Ureter (tissue), 1 donor: ENCODE measurements around the gene CXXC1. TPM values are rescaled to one million over a fixed set of nuclear protein-coding genes. Genes with fewer than 3 reads are reported as not detected.
A peak's percentile ranks its signal among the peaks of the same experiment; 100 is the strongest.
"Not testable (repeated sequence)": the region's sequence is repeated elsewhere in the genome, so short reads cannot be mapped to it uniquely, and the experiment has no call there.

ENCODE experiments used
- DNase-seq: peaks from one replicate; pipeline ENCODE4 v3.0.0-alpha.2; 2020; ENCODE audit warnings: low spot score
- total RNA-seq: library from RNA; stranded (reverse); gene quantifications from one replicate; pipeline ENCODE4 v1.2.4, GENCODE V29; 2023
- donor health status: DM: yes; HTN: yes; CAD: no.

The CXXC1 gene
- total RNA-seq, 1 donor from 2014 or later: 119 TPM

DNA sequence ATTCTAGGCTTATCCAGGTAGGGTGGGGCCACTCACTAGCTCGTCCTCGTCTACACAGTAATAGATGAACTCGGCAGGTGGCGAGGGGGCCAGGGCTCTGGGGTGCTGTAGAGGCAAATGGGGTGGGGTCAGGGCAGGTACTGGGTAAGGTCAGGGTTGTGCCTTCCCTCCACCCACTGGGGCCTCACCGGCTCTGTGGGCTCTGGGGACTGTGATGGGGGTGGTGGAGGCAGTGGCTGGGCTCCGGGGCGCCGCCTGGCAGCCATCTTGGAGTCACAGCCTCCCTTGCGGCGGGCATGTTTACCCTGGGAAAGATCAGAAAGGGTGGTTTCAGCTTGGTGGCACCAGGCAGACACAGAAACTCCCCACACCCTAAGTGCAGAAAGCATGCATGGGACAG, 12.6 kb downstream of the CXXC1 start:
- no peak for DNase-seq

DNA sequence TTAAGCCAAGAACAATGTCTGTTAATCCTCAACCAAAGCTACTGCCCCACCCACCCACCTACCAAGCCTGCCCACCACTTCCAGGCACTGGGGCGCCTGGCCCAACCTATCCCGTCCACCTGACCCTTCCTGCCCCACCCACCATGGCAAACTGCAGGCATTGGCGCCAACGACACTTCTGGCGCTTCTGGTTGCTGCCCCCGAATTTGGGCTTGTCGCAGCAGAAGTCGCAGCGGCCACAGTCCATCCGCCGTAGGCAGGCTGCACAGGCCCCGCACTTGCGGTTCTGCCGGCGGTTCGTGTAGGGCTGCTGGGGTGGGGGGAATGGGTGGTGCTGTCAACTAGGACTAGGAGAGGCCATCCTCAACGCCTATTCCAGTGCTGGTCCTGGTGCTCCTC, 13.4 kb downstream of the CXXC1 start:
- no peak for DNase-seq

DNA sequence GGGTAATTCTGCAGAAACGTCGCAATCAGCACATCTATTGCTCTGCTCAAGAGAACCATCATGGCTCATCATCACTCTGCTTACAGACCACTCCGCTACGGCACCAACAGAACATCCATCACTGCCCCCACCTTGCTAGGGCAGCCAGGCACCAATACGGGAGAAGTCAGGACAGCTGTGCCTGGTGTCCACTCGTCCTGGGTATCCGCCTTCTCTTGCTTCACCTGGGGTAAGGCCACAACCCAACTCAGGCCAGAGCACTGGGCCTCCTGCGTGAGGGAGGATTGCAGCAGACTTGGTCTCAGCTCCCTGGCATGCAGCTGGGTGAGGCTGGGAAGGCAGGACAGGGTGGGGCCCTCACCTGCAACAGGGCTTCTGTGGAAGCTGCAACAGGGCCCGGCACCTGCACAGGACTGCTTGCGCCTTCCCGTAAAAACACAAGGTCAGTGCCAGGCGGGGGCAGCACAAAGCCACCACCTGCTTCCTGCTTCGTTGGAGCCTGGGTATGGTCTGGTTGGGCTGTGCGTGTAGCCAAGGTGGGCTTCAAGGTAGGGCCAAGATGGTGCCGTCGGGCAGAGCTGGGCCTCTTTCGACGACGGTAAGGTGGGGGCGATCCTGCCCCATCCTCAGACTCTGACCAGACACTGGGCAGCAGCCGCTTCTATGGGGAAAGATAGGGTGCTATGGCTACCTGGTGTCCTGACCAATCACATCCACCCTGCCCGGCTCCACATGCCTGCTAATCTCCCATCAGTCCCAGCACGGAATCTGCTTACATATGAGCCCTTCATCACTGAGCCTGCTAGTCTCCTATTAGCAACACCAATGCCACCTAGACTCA, 14.1 kb downstream of the CXXC1 start:
- DNase-seq: no peak

DNA sequence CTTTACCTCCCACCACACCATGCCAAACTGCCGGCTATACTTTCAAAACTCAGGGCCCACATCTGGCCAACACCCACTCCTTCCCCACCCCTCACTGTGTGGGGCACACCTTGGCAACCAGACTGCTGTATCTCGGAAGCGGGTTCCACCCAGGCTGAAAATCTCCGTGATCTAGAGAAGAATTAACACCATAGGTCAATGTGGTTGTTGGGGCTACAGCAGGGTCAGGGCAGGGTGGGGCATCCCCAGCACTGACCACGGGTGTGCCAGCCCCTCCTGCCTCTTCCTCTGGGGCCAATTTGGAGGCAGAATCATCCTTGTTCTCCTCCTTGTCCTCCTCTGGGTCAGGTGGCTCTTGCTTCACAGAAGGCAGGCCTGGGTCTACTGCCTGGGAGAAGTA, 14.9 kb downstream of the CXXC1 start:
- no peak for DNase-seq

DNA sequence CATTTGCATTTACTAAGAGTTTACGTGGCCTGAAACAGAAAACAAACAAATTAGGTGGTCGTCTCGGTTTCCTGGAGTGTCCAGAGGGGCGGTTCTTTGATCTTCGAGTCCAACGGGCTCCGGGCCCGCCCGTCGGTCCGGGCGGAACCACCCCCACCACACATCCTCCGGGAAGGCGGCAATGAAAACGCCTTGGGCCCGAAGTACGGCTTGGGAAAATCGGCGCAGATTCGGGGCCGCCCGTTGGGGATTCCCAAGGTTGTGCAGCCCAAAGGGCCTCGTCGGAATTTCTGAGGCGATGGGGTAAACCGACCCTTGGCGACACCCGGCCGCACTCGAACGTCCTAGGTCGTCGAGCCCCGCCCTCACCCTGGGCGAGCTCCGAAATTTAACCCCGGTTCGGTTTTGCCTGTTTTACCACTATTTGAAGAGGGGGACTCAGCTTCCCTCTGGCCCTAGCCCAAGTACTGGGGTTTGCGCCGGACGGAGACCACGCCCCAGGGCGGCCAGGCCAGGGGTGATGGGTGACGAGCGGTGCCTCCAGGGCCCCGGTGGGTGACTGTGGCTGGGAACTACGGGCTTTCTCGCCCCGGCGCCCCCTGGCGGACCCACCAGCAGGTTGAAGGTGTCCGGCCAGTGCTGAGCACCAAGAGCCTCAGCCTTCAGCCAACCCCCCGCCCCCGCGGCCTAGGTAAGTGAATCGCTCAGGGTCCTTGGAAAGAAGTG, 19.3 kb downstream of the CXXC1 start:
- peak; percentile 82 for DNase-seq

DNA sequence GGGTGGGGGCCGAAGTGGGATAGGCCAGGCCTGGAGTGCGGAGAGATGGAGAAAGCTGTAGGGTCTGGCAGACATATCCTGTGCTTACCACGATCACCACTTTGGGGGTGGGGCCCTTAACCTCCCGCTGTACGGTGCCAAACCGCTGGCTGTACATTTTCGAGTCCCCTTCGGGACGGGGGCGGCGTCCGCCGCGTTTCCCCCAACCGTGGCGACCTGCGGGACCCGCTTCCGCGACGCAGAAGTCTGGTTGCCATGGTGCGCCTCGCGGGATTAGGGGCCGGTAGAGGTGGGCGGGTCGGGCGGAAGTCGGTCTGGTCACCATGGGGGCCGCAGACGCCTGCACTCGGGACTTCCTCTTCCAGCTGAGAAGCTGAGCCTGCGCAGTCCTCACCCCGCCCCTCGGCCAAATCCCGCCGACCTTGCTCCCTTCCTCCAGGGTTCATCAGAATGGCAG, 21.2 kb downstream of the CXXC1 start, which contains the start of gene CFAP53:
Gene CFAP53, minus strand, starts transcription at position 248 of the 457 bp plus-strand sequence. Its CDS starts 91 bp downstream, at position 157.
- DNase-seq: peak; percentile 93

DNA sequence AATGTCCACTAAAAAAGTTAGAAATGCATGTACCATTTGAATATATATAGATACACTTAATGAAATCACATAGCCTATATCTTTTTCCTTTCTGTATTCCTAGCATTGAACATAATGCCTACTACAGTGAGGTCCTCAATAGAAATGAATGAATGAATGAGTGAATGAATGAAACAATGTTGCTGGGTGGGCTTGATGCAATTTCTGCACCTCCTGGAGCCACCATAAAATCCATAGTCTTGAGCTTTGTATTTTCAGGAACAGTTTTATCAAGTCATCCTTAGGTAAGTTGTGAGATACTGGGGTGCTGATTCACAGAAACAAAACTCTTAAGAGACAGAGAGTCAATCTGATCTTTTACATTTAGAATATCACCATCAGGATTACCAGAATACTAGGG, 24.5 kb downstream of the CXXC1 start:
- DNase-seq: no peak

GRCh38 chr18:50250935-50251334, 36.6 kb downstream of the CXXC1 start:
- no peak for DNase-seq

DNA sequence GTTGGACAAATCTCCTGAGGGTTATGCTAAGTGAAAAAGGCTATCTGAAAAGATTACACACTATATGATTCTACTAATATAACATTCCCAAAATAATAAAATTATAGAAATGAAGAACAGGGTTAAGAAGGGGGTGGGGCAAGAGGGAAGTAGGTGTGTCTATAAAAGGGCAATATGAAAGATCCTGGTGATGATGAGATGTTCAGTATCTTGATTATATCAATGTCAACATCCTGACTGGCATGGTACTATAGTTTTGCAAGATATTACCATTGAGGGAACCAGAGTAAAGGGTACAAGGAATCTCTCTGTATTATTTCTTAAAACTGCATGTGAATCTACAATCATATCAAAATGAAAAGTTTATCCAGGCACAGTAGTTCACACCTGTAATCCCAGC, 37.9 kb downstream of the CXXC1 start:
- DNase-seq: no peak

GRCh38 chr18:50247561-50247960, 39.9 kb downstream of the CXXC1 start:
- no peak for DNase-seq

GRCh38 chr18:50241768-50242167, 45.7 kb downstream of the CXXC1 start:
- DNase-seq: not testable (repeated sequence)

DNA sequence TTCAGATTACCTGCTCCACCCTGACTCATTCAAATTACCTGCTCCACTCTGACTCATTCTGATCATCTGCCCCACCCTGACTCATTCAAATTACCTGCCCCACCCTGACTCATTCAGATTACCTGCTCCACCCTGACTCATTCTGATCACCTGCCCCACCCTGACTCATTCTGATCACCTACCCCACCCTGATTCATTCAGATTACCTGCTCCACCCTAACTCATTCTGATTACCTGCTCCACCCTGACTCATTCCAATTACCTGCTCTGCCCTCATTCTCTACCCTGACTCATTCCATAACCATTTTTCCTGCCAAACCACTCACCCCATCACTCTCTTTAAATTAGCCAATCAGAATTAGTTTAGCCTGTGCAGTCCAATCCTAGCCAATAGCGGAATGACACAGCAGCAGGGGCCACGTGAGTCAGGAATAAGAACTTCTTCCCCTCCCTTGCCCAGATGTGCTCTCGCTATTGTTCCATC, 47.4 kb downstream of the CXXC1 start:
- no peak for DNase-seq

- DNase-seq: no peak
Measured at GRCh38 chr18:50232419-50232818, 55.1 kb downstream of the CXXC1 start.

Other genes with a start within 250 kb of the CXXC1 start
- gene MYO5B, start 92.5 kb downstream of the CXXC1 start, total RNA-seq: 46.2 TPM
- gene CFAP53, start 21.2 kb downstream of the CXXC1 start, total RNA-seq: 0.81 TPM
- gene MBD1, start 6.2 kb downstream of the CXXC1 start, total RNA-seq: 91.7 TPM
- gene SKA1, start 87.4 kb upstream of the CXXC1 start, total RNA-seq: 0.39 TPM